HK-2 (cell line): Measurements from ENCODE around the gene ZNF418.
"Not testable (repeated sequence)": the region's sequence is repeated elsewhere in the genome, so short reads cannot be mapped to it uniquely, and the experiment has no call there.

Source experiments
- DNase-seq: peaks from one replicate; pipeline ENCODE4 v3.0.0-alpha.2; 2018; ENCODE audit not compliant: unreplicated experiment

Gene ZNF418

DNA sequence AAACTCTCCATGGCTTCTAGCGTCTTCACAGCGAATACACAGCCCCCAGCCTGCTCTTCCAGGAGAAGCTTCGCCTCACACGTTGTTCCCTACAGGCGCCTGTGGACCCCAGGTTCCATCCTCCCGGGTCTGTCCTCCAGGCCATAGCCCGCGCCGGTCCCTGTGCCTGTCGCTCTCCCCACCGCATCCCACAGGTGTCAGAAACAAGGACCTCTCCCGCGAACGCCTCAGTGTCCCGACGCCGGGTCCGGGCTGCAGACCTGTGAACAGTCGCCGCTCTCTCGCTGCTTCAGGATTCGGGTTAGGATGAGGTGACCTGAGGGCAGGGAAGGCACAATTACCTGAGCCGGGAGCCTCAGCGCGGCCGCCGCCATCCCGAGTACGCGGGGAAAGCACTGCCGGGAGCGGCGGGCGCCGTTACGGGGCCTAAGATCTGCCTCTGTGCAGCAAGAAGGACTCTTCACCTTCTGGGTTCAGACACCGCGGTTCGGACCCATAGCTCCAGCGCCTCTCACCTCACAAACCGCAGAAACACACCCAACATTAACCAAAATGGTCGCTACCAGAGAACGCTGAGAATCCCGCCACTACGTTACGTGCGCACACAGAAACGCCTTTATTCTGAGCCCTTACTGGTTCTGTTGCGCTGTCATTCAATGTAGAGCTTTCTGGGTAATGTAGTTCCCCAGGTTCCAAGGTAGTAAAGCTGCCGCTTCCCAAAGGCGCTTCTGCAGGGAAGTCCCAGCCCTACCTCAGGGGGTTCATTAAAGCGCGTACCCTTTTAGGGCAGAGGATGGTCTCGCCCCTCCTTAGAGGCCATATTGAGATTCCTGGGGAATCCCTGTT is at the start of gene ZNF418:
TSS of gene ZNF418 (minus strand) at position 583 of the 846 bp plus-strand sequence. CDS start 1,580 bp downstream, outside the sequence.
- DNase-seq: peak; percentile 32

GRCh38 chr19:57978586-57979289 is 43.5 kb upstream of the ZNF418 start:
- no peak for DNase-seq

GRCh38 chr19:57974434-57974833 is 39.2 kb upstream of the ZNF418 start, which contains the start of gene C19orf18:
Gene C19orf18 (minus strand): TSS chr19:57974534. CDS start chr19:57974432, 102 bp downstream.
- no peak for DNase-seq

DNA sequence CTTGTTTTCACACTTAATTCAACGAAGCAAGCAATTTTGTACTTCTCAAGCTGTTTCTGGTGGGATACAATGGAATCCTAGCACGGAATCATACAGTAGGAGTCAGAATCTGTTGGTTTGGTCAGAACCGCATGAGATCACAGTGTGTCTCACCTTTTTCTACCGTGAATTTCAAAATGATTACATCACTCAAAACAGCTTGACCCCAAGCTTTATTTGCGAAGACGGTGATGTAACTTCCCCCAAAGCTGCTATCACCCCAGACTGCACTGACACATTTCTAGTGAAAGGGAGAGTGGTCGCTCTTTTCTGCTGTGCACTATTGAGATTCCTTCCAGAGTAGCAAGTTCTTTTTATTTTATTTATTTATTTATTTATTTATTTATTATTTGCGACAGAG is 29.6 kb upstream of the ZNF418 start:
- DNase-seq: no peak

GRCh38 chr19:57961785-57962184 is 26.6 kb upstream of the ZNF418 start:
- DNase-seq: no peak

DNA sequence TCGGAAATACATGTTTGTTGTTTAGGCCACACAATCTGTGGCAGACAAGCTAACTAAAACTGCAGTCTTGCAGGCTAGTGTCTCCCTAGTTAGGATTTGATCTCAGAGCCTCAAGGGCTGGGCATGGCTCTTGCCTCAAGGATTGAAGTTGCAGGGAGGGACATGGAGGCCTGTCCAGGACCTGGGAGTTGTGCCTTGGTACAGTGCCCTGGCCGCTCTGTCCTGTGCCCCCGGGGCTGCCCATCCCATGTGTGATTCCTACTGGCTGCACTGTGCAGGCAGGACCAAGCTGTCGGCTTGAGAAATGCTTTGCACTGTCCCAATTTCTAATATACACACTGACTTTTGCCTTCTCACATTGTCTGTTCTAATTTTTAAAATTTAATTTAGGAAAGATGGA is 19.8 kb upstream of the ZNF418 start:
- no peak for DNase-seq

DNA sequence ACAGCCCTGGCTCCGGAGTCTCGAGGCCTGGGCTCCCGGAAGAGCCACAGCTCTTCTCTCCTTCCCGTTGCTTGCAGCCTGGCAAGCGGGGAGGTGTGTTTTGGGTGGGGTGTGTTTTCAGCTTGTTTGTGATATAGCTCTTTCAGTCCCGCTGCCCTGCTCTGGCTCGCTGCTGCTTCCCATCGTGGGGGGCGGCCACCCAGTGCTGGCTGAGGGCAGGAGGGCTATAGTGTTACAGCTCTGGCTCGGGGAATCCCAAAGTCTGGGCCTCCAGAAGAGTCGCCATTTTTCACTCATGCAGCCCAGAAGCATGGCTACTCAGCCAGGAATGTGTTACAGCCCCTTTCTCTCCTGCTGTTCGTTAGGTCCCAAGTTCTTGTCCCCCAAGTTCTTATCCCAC is 14.5 kb upstream of the ZNF418 start:
- no peak for DNase-seq

GRCh38 chr19:57949296-57949695 is 14.1 kb upstream of the ZNF418 start:
- no peak for DNase-seq

DNA sequence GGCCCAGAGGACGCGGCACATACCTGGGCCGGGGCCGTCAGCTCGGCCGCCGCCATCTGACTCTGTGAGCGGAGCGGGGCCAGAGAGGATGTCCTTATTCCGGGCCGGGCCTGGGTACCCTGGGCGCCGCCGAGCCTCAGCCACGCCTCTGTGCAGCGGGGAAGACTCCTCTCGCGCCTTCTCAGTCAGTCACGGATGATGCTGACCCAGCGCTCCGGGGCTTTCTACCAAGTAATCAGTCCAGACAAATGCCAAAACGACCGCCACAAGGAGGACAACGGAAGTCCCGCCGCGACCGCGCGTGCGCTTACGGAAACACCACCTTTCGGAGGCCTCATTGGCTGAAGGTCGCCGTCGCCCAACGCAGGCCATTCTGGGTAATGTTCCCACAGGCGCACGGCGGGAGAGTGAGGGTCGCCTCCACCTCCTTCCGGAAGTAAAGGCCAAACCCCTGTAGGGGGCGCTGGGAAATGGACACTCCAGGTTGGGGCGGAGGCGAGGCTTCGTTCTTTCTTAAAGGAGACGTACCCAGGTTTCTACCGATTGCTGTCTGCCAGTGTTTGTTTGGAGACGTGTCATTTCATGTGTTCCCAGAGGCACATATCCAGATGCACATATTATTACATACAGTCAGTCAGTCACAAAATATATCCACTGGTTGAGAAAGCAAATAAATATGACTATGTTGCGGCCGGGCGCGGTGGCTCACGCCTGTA is 12.4 kb upstream of the ZNF418 start, which contains the start of gene ZNF256:
TSS of gene ZNF256 (minus strand) at position 288 of the 716 bp plus-strand sequence. CDS start at position 56, 232 bp downstream.
- peak; percentile 98 for DNase-seq

- DNase-seq: no peak
These were observed 11.9 kb upstream of the ZNF418 start for GRCh38 chr19:57947088-57947418.

GRCh38 chr19:57946316-57946715 is 11.1 kb upstream of the ZNF418 start:
- no peak for DNase-seq

DNA sequence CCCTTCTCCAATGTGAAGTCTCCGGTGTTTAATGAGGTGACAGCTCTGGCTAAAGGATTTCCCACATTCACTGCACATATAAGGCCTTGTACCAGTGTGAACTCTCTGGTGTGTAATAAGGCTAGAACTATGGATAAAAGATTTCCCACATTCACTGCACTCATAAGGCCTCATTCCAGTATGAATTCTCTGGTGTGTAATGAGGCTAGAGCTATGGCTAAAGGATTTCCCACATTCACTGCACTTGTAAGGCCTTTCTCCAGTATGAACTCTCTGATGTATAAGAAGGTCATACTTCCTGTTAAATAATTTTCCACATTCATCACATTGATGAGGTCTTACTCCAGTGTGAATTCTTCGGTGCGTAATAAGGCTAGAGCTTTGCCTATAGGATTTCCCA is 6.4 kb upstream of the ZNF418 start:
- DNase-seq: no peak

GRCh38 chr19:57935731-57936130 is 529 bp upstream of the ZNF418 start:
- DNase-seq: no peak

DNA sequence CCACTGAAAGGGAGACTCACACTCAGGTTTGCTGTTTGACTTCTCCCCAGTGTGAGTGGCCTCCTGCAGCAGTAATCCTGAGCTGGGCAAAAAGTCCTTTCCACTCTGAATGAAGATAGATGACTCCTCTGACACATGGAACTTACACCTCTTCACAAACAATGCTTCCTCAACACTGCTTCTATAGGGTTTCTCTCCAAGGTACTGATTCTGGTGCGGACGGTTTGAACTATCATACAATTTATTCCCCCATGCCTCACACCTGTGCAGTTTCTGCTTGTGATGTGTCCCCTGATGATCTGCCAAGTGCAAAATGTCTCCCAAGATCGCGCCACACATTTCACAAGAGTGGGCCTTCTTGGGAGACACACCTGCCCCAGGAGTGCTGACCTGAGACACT is 7.6 kb downstream of the ZNF418 start:
- no peak for DNase-seq

DNA sequence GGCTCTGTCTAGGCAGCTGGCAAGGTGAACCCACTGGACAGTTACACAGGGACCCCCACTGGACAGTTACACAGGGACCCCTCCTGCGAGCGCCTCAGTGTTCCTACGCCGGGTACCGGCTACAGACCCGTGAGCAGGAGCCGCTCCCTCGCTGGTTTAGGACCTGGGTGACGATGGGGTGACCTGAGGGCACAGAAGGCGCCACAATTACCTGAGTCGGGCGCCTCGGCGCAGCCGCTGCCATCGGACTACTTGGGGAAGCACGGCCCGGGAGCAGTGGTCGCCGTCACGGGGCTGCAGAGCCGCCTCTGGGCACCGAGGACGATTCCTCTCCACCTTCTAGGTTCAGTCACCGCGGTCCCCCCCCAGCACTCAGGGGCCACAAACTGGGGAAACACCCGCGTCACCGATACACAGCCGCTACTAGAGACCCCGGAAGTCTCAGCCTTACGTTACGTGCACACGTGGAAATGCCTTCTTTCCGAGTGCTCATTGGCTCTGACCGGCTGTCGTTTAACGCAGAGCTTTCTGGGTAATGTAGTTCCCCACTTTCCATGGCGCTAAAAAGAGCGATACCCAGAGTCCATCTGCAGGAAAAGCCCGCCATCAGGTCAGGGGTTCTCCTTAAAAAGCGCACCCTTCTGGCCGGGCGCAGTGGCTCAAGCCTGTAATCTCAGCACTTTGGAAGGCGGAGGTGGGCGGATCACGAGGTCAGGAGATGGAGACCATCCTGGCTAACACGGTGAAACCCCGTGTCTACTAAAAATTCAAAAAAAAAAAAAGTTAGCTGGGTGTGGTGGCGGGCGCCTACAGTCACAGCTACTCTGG is 18.8 kb downstream of the ZNF418 start, which contains the start of gene ZNF417:
TSS of gene ZNF417 (minus strand) at position 425 of the 828 bp plus-strand sequence. CDS start at position 244, 181 bp downstream.
- DNase-seq: peak; percentile 87

DNA sequence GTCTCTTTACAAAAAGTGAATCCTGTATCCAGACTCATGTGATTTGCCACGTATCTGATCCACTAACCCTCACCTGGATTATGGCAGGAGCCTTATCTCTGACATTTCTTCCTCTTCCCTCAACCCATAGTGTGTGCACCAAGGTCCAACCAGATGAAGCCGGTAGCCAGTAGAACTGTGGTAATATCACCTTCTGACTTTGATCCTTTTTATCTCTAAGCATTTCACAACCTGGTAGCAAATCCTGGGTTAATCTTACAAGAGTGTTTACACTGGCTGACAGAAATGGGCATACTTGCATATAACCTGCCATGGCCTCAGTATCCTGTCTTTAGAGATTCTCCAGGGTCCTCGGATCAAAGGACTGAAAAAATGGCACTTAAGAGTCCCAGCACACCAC is 20.7 kb downstream of the ZNF418 start:
- no peak for DNase-seq

GRCh38 chr19:57907394-57907793 is 27.8 kb downstream of the ZNF418 start:
- no peak for DNase-seq

DNA sequence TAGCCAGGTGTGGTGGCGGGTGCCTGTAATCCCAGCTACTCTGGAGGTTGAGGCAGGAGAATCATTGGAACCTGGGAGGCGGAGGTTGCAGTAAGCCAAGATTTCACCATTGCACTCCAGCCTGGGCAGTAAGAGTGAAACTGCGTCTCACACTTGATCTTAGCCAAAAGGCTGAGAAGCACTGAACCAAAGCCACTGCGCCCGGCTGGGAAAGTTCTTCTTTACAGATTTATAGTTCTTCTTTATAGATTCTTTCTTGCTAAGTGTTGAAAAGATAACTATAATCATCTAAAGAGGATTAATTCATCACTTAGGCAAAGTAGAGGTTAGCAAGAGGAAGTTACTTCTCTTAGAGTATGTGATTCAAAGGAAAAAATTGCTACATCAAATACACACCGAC is 29.9 kb downstream of the ZNF418 start:
- DNase-seq: no peak

GRCh38 chr19:57903618-57904184 is 31.5 kb downstream of the ZNF418 start:
- no peak for DNase-seq

GRCh38 chr19:57900311-57900710 is 34.9 kb downstream of the ZNF418 start:
- DNase-seq: no peak

- DNase-seq: not testable (repeated sequence)
These were observed 44.5 kb downstream of the ZNF418 start for GRCh38 chr19:57890706-57891105.
